HEK293T (cell line): ENCODE results near the gene NF1.

ENCODE experiments used
- ARNT ChIP-seq: fragments of 450-650 bp; IDR thresholded peaks from 2 replicates; pipeline ENCODE4 v1.6.1; 2017; ENCODE audit warnings: mild to moderate bottlenecking
- BHLHE40 ChIP-seq: fragments of 450-650 bp; IDR thresholded peaks from 2 replicates; pipeline ENCODE4 v1.6.1; 2016; ENCODE audit warnings: mild to moderate bottlenecking, moderate library complexity, borderline replicate concordance
- ELF4 ChIP-seq: fragments of 450-650 bp; IDR thresholded peaks from 2 replicates; pipeline ENCODE4 v1.6.1; 2017; ENCODE audit warnings: antibody characterized with exemption
- FOXA1 ChIP-seq: fragments of 450-650 bp; IDR thresholded peaks from 2 replicates; pipeline ENCODE4 v1.6.1; 2016; ENCODE audit warnings: mild to moderate bottlenecking
- FOXK2 ChIP-seq: fragments of 450-650 bp; IDR thresholded peaks from 2 replicates; pipeline ENCODE4 v1.6.1; 2016; ENCODE audit warnings: mild to moderate bottlenecking
- FOXM1 ChIP-seq: fragments of 450-650 bp; IDR thresholded peaks from 2 replicates; pipeline ENCODE4 v1.6.1; 2017; ENCODE audit warnings: mild to moderate bottlenecking, borderline replicate concordance
- HDGF ChIP-seq: fragments of 450-650 bp; IDR thresholded peaks from 2 replicates; pipeline ENCODE4 v1.6.1; 2017; ENCODE audit warnings: antibody characterized with exemption, borderline replicate concordance
- L3MBTL2 ChIP-seq: fragments of 450-650 bp; conservative IDR thresholded peaks from 2 replicates; pipeline ENCODE4 v1.6.1; 2016; ENCODE audit warnings: mild to moderate bottlenecking
- LEF1 ChIP-seq: fragments of 450-650 bp; IDR thresholded peaks from 2 replicates; pipeline ENCODE4 v1.6.1; 2017; ENCODE audit warnings: mild to moderate bottlenecking, borderline replicate concordance
- NFRKB ChIP-seq: fragments of 450-650 bp; IDR thresholded peaks from 2 replicates; pipeline ENCODE4 v1.6.1; 2016; ENCODE audit warnings: mild to moderate bottlenecking, moderate library complexity
- SP1 ChIP-seq: fragments of 450-650 bp; IDR thresholded peaks from 2 replicates; pipeline ENCODE4 v1.6.1; 2017
- SUZ12 ChIP-seq: fragments of 450-650 bp; IDR thresholded peaks from 2 replicates; pipeline ENCODE4 v1.6.1; 2016; ENCODE audit warnings: mild to moderate bottlenecking
- TARDBP ChIP-seq: fragments of 450-650 bp; IDR thresholded peaks from 2 replicates; pipeline ENCODE4 v1.6.1; 2016
- ZNF384 ChIP-seq: fragments of 450-650 bp; IDR thresholded peaks from 2 replicates; pipeline ENCODE4 v1.6.1; 2016

DNA sequence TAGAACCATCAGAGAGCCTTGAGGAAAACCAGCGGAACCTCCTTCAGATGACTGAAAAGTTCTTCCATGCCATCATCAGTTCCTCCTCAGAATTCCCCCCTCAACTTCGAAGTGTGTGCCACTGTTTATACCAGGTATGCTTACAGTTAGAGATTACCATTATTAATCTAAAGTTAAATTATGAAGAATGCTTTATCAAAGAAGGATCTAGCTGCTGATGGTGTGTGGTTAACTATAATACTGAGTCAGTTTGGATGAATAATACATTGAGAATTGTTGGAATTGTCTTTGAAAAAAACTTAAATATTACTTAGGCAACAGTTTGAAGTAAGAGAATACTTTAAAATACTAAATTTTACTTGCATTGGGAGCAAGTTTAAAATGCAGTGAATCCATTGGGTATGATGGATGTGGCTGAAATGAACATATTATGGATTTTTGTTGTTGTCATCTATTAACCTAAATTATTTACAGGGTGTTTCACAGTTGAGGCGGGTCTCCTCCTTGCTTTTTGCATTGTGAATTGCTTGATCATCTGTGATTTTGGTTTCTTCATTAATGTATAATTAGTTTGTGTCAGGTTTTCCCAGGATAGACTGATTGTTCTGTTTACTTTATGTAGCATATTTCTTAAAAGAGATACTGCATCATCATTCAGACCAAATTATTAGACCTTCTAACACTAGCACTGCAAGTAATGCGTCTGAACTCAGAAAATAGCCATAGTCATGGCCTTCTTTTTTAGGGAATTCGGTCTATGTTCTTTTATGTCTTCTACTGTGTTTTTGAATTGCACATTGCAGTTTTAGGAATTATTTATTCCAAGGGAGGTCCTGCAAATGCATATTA, 154.4 kb downstream of the NF1 start:
- TF ChIP-seq ZNF384 (no peak), LEF1 (no peak), FOXM1 (no peak), L3MBTL2 (no peak), TARDBP (no peak), FOXK2 (no peak), ELF4 (no peak), SUZ12 (no peak), SP1 (no peak), ARNT (no peak), NFRKB (no peak), BHLHE40 (no peak), HDGF (no peak), FOXA1 (no peak)
